Lower leg skin (tissue), 4 donors: ENCODE measurements around the gene BRF1. TPM values are rescaled to one million over a fixed set of nuclear protein-coding genes. Genes with fewer than 3 reads are reported as not detected.

Source experiments
- DNase-seq, 2 donors: peaks; one replicate each; pipeline ENCODE4 v3.0.0-alpha.2; 2019; ENCODE audit warnings: low spot score in 2 of 2
- H3K4me3 ChIP-seq: fragments of 200-600 bp; sonication (generic); 2 replicates; pipeline ENCODE4 v1.5.1; 2017; ENCODE audit warnings: mild to moderate bottlenecking, low read depth; ENCODE audit not compliant: poor library complexity, severe bottlenecking
- POLR2A ChIP-seq, 2 donors: fragments of 450-650 bp; IDR thresholded peaks; one replicate each; pipeline ENCODE4 v1.6.1; 2016 to 2017; ENCODE audit warnings: antibody characterized with exemption in 2 of 2, mild to moderate bottlenecking in 1 of 2, moderate library complexity in 1 of 2
- WGBS, 2 donors: methylation state at CpG; one replicate each; pipeline ENCODE4 v1.1.5; 2018; 5-methylcytosine and 5-hydroxymethylcytosine counted together
- intact Hi-C: fragments of 100-400 bp; cut with DNase I; formaldehyde crosslinking; loops from one replicate; pipeline ENCODE4 v1.15.0; 2023; ENCODE audit warnings: low total_unique reads
- total RNA-seq, 4 donors: library from RNA; depleted of rRNA; stranded (reverse); fragments of >200 nt; gene quantifications; one replicate each; pipeline ENCODE4 v1.1.0, GENCODE V29; 2016
- TF ChIP-seq, protein P1 (sequence below), 3 donors: fragments of 450-650 bp; IDR thresholded peaks; one replicate each; pipeline ENCODE4 v1.5.1; 2016; ENCODE audit warnings: antibody characterized with exemption in 3 of 3, mild to moderate bottlenecking in 3 of 3, moderate library complexity in 2 of 3

BRF1 gene
- total RNA-seq, 4 donors from 2014 or later, result 32.7 to 74.5 (median 43.0) TPM

DNA sequence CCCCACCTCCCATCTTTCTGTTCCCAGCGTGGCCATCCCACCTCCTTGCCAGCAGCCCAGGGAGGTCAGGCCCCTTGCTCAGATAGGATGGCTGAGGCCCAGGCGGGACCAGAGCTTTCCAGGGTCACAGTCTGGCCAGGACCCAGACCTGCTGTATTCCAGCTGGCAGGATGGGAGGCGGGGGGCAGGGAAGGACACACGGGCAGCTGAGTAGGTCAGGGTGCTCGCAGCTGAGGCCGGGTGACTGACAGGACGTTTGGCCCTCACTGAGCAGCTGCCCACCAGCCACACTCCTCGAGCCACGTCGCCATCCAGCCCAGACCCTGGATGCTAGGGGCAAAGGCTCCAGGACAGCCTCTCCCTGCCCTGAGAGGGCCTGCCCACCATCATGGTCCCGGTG, 123.7 kb downstream of the BRF1 start:
- intact Hi-C loops, result no loop called here
- 81 to 87% methylated on average over 6 to 10 of the region's 11 CpGs for WGBS, 2 donors

DNA sequence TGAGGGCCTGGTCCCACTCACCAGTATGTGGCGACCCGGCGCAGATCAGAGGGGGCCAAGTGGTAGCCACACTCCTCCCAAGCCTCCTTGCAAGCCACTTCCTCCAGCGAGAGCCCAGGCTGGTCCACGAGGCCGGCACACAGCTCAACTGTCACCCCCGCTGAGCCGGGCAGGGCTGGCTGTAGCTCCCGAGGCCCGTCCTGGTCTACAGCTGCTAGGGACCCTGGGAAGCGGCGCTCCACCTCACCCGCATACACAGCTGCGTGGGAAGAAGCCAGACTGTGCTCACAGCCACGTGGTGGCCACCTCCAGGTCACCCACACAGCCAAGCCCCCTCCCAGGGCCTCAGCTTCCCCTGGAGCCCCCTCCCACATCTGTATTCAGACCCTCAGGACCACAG, 124.3 kb downstream of the BRF1 start:
- H3K4me3 ChIP-seq, result no peak overlapping the region
- no peak for DNase-seq
- TF ChIP-seq, protein P1, sequence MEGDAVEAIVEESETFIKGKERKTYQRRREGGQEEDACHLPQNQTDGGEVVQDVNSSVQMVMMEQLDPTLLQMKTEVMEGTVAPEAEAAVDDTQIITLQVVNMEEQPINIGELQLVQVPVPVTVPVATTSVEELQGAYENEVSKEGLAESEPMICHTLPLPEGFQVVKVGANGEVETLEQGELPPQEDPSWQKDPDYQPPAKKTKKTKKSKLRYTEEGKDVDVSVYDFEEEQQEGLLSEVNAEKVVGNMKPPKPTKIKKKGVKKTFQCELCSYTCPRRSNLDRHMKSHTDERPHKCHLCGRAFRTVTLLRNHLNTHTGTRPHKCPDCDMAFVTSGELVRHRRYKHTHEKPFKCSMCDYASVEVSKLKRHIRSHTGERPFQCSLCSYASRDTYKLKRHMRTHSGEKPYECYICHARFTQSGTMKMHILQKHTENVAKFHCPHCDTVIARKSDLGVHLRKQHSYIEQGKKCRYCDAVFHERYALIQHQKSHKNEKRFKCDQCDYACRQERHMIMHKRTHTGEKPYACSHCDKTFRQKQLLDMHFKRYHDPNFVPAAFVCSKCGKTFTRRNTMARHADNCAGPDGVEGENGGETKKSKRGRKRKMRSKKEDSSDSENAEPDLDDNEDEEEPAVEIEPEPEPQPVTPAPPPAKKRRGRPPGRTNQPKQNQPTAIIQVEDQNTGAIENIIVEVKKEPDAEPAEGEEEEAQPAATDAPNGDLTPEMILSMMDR (IDR thresholded peaks at IDR 0.05), result no peak
- TF ChIP-seq POLR2A (IDR thresholded peaks at IDR 0.05), result no peak
- WGBS, 2 donors, result 89 to 92% methylated on average over 9 to 13 of the region's 15 CpGs
- intact Hi-C loops, result no loop called here

More for the DNA sequence above, 123.7 kb downstream of the BRF1 start:
- no peak overlapping the region for H3K4me3 ChIP-seq
- DNase-seq, result no peak
- TF ChIP-seq, protein P1 (IDR thresholded peaks at IDR 0.05), result no peak
- TF ChIP-seq POLR2A (IDR thresholded peaks at IDR 0.05), result no peak

DNA sequence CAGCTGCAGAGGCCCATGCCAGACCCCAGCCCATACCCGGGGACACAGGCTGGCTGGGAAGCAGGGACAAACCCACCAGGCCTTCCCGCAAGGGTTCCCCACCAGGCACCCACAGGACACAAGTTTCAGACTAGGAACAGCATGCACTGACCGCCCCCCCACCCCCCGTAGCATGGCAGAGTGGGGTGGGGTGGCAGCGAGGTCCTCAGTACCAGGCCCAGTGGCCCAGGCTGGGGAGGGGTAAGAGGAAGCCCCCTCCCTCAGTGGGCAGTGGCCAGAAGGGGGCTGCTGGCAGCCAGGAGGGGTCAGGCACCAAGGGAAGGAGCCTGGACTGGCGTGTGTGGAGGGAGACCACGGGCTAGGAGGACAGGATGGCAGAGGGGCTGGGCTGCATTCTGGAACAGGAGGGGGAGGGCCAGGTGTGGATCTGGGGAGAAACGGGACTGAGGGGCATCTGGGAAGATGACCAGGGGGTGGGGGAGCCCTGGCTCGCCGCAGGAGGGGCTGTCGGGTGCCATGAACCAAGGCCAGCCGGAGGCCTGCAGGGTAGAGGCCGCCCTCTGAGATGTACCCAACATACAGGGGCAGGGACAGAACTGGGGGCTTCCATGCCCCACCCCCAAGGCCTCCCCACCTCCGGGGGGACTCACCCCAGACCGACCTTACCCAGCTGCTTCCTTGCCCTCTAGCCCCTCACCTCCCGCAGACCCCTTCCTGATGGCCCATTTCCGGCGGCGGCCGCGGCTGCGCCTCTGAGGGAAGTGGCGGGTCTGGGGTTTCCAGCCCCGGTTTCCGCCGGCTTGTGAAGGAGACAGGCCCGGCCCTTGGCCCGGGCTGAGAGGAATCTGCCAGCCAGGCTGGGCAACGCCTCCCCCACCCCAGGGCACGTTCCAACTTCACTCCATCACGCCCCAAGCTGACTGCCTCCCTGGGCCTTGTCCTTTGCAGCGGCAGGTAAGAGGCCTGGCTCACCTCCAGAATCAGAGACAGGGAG, 126.6 kb downstream of the BRF1 start:
- intact Hi-C loops, result no loop called here
- WGBS, 2 donors, result 50 to 58% methylated on average over 24 to 30 of the region's 32 CpGs
- no peak for DNase-seq
- TF ChIP-seq POLR2A (IDR thresholded peaks at IDR 0.05), result no peak
- TF ChIP-seq, protein P1 (IDR thresholded peaks at IDR 0.05), result no peak
- no peak overlapping the region for H3K4me3 ChIP-seq

DNA sequence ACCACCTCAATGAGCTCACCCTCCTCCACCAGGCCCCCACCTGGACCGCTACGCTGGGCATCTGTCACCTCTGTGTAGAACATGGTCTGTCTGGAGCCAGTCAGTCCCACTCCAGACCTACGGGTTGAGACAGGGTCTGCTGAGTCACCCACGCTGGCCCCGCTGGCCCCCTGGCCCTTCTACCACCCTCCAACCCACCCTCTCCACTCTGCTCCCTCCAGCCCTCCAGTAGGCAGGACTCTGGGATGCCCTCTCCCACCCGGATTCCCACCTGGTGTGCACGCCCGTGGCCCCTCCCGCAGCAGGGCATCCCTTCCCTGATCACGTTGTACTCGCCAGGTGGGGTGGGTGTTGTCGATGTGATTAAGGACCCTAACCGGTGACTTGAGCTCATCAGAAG, 127.7 kb downstream of the BRF1 start:
- TF ChIP-seq, protein P1 (IDR thresholded peaks at IDR 0.05), result no peak
- TF ChIP-seq POLR2A (IDR thresholded peaks at IDR 0.05), result no peak
- intact Hi-C loops, result no loop called here
- 90 to 93% methylated on average over 13 of the region's 13 CpGs for WGBS, 2 donors
- H3K4me3 ChIP-seq, result no peak overlapping the region
- no peak for DNase-seq

DNA sequence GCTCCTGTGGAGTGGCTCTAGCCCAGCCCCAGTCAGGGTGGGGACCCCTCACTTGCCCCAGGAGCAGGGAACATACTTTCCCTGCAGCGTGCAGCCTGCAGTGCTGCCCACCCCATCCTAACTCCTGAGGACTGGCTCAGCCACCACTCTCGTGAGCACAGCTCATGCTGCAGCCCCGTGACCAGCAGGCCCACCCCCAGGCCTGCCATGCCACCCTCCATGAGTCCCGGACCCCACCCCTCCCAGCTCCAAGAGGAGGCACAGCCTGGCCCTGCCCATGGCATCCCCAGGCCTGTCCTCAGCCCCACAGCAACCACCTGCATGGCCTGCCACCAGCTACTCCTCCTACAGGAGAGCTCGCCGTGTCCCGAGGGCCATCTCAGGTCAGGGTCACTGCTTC, 128.3 kb downstream of the BRF1 start:
- intact Hi-C loops, result no loop called here
- TF ChIP-seq, protein P1 (IDR thresholded peaks at IDR 0.05), result no peak
- TF ChIP-seq POLR2A (IDR thresholded peaks at IDR 0.05), result no peak

More for the DNA sequence above, 128.3 kb downstream of the BRF1 start:
- no peak overlapping the region for H3K4me3 ChIP-seq
- DNase-seq, result no peak
- 70% methylated on average over 7 of the region's 7 CpGs for WGBS, 2 donors
